ENCODE results near the gene DNAJA2. TPM values are rescaled to one million over a fixed set of nuclear protein-coding genes. Genes with fewer than 3 reads are reported as not detected.

DNAJA2 gene
- 95.0 and 98.4 TPM in 2 replicates for total RNA-seq

GRCh38 chr16:46973207-46973995, at the start of gene DNAJA2:
Gene DNAJA2, minus strand, starts transcription at chr16:46973674. Its CDS starts 102 bp downstream, at chr16:46973572.

Other genes starting within 250 kb of the DNAJA2 start
- gene MYLK3, start 225.3 kb downstream of the DNAJA2 start, total RNA-seq, result under 0.01 and 0.14 TPM in 2 replicates
- gene C16orf87, start 142.5 kb downstream of the DNAJA2 start, total RNA-seq, result 8.5 and 10.6 TPM in 2 replicates
- gene GPT2, start 89.3 kb downstream of the DNAJA2 start, total RNA-seq, result 41.4 and 88.6 TPM in 2 replicates
- 45.5 and 59.5 TPM in 2 replicates for gene NETO2, start 170.3 kb upstream of the DNAJA2 start, total RNA-seq

Data from nasal cavity respiratory epithelium epithelial cell of viscerocranial mucosa (primary cell).